A673 (cell line): ENCODE results near the gene ZDHHC22. TPM values are rescaled to one million over a fixed set of nuclear protein-coding genes. Genes with fewer than 3 reads are reported as not detected.

Experiments used
- BruUV-seq: library from RNA; stranded (reverse); fragments of 400-500 nt; replicated peaks from 2 replicates; lab custom pipeline; 2021; lab: Mats Ljungman, UMichigan
- CTCF ChIA-PET: fragments of 300-600 bp; sonication (Branson Sonifier 250); formaldehyde crosslinking; loops from one replicate; lab custom pipeline; 2022; ENCODE audit warnings: antibody characterized with exemption; lab: Charles Lee
- POLR2A ChIA-PET: fragments of 300-600 bp; sonication (Branson Sonifier 250); formaldehyde crosslinking; loops from one replicate; lab custom pipeline; 2022; ENCODE audit warnings: antibody characterized with exemption; ENCODE audit not compliant: low non-redundant PET; lab: Charles Lee
- DNase-seq: peaks from one replicate; pipeline ENCODE4 v3.0.0-alpha.2; 2015; ENCODE audit warnings: low spot score
- H3K27ac ChIP-seq: fragments of 200-600 bp; sonication (generic); 2 replicates; pipeline ENCODE4 v1.5.1; 2016; ENCODE audit warnings: mixed run types, low read depth, mild to moderate bottlenecking, mixed read lengths, antibody characterized with exemption, low read length; ENCODE audit not compliant: poor library complexity, severe bottlenecking
- H3K27me3 ChIP-seq: fragments of 200-600 bp; sonication (generic); replicated peaks from 2 replicates; pipeline ENCODE4 v1.6.1; 2017; ENCODE audit warnings: mixed run types, low read depth, mild to moderate bottlenecking, mixed read lengths, antibody characterized with exemption, low read length; ENCODE audit not compliant: insufficient read depth, poor library complexity
- H3K36me3 ChIP-seq: fragments of 200-600 bp; sonication (generic); 2 replicates; pipeline ENCODE4 v1.6.1; 2016; ENCODE audit warnings: mixed run types, mild to moderate bottlenecking, mixed read lengths, antibody characterized with exemption, low read length; ENCODE audit not compliant: insufficient read depth, poor library complexity, severe bottlenecking
- H3K4me1 ChIP-seq: fragments of 200-600 bp; sonication (generic); 2 replicates; pipeline ENCODE4 v1.6.1; 2017; ENCODE audit warnings: mixed run types, mild to moderate bottlenecking, mixed read lengths, antibody characterized with exemption, low read length; ENCODE audit not compliant: insufficient read depth, poor library complexity, severe bottlenecking
- H3K4me3 ChIP-seq: fragments of 200-600 bp; sonication (generic); 2 replicates; pipeline ENCODE4 v1.5.1; 2016; ENCODE audit warnings: low read depth, mixed run types, mild to moderate bottlenecking, mixed read lengths, low read length; ENCODE audit not compliant: poor library complexity, severe bottlenecking
- H3K9me3 ChIP-seq: fragments of 200-600 bp; sonication (generic); 2 replicates; pipeline ENCODE4 v1.6.1; 2016; ENCODE audit warnings: mixed run types, low read depth, mild to moderate bottlenecking, mixed read lengths, antibody characterized with exemption, low read length; ENCODE audit not compliant: poor library complexity, severe bottlenecking
- EZH2 ChIP-seq: fragments of 200-600 bp; sonication (generic); IDR thresholded peaks from 2 replicates; pipeline ENCODE4 v1.6.1; 2017; ENCODE audit warnings: borderline replicate concordance, low read depth, mild to moderate bottlenecking, mixed read lengths, antibody characterized with exemption, low read length; ENCODE audit not compliant: poor library complexity, severe bottlenecking
- intact Hi-C: fragments of 100-400 bp; cut with micrococcal nuclease; formaldehyde crosslinking; loops from one replicate; pipeline ENCODE4 v1.10.0; 2022; ENCODE audit not compliant: unreplicated experiment
- total RNA-seq: library from RNA; stranded (reverse); gene quantifications from 2 replicates; pipeline ENCODE4 v1.2.3, GENCODE V29; 2021
- TF ChIP-seq, protein P1 (sequence below): fragments of 300-800, 200-600 bp; sonication (generic); conservative IDR thresholded peaks from 2 replicates; pipeline ENCODE4 v1.5.1; 2017; ENCODE audit warnings: low read depth, mild to moderate bottlenecking, antibody characterized with exemption, low read length, moderate library complexity, mixed read lengths

ZDHHC22 gene
- total RNA-seq, 1 experiment from 2014 or later = 0.60 TPM

GRCh38 chr14:77180726-77181602 is 39.4 kb upstream of the ZDHHC22 start:
- no peak for DNase-seq
- Histone ChIP-seq H3K36me3 (no peaks in the 10 kb centered on the region), H3K4me1 (peaks cover 7% of the 10 kb centered on the region), H3K27ac (no peak overlapping the region), H3K4me3 (peak overlapping the region; percentile 49), H3K9me3 (no peaks in the 10 kb centered on the region), H3K27me3 (no peaks in the 10 kb centered on the region)
- intact Hi-C loops = no loop called here
- no peak for TF ChIP-seq EZH2
- TF ChIP-seq, protein P1, sequence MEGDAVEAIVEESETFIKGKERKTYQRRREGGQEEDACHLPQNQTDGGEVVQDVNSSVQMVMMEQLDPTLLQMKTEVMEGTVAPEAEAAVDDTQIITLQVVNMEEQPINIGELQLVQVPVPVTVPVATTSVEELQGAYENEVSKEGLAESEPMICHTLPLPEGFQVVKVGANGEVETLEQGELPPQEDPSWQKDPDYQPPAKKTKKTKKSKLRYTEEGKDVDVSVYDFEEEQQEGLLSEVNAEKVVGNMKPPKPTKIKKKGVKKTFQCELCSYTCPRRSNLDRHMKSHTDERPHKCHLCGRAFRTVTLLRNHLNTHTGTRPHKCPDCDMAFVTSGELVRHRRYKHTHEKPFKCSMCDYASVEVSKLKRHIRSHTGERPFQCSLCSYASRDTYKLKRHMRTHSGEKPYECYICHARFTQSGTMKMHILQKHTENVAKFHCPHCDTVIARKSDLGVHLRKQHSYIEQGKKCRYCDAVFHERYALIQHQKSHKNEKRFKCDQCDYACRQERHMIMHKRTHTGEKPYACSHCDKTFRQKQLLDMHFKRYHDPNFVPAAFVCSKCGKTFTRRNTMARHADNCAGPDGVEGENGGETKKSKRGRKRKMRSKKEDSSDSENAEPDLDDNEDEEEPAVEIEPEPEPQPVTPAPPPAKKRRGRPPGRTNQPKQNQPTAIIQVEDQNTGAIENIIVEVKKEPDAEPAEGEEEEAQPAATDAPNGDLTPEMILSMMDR = no peak
- no TSS peak for BruUV-seq
- POLR2A ChIA-PET = interaction anchor here (0.6 kb wide), 1 partner anchor 69 kb away, joined by 8 read pairs; no protein-coding TSS in a partner anchor
- CTCF ChIA-PET = interaction anchor here (1.1 kb wide), 1 partner anchor 30 kb away, joined by 3 read pairs; no protein-coding TSS in a partner anchor

DNA sequence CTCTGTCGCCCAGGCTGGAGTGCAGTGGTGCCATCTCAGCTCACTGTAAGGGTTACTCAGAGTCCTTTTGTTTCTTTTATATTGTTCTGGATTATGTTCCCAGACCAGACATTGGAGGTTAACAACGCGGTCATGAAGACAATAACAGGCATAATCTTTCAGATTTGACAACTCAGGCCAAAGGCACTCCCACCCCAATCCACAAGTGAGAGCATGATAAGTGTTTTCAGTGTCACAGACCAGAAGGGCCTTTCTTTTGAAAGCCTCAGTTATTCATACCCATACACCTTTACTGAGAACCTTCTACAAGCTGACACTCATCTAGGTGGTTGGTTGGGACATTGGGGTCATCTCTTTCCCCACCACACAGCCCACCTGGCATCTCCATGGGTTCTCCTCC is 37.1 kb upstream of the ZDHHC22 start:
- intact Hi-C loops = no loop called here
- H3K27ac ChIP-seq = no peak overlapping the region

DNA sequence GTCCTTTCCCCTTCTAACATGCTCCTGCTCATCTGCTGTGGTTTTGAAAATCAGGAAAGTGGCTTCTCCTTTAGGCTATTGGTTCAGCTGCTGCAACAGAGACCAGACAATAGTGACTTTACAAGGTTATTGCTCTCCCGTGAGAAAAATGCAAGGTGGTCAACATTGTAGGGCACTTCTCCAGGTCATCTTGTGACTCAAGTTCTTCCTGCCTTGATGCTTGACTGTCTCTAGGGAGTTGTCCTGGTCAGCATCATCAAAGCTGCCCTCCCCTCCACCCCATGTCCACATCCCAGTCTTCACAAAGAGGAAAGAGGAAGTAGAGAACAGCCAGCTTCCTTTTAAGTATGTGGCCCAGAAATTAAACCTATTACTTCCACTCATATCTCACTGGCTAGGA is 36.1 kb upstream of the ZDHHC22 start:
- Histone ChIP-seq H3K36me3 (no peaks in the 10 kb centered on the region), H3K4me1 (peaks cover 7% of the 10 kb centered on the region), H3K27ac (no peak overlapping the region), H3K9me3 (no peaks in the 10 kb centered on the region), H3K4me3 (no peak overlapping the region), H3K27me3 (no peaks in the 10 kb centered on the region)
- intact Hi-C loops = no loop called here
- no TSS peak for BruUV-seq
- no peak for DNase-seq
- POLR2A ChIA-PET = interaction anchor here (0.6 kb wide), 1 partner anchor 25 kb away, joined by 3 read pairs; no protein-coding TSS in a partner anchor
- TF ChIP-seq EZH2 = no peak
- TF ChIP-seq, protein P1 = no peak
- CTCF ChIA-PET = no interaction called here

More for the DNA sequence above, 37.1 kb upstream of the ZDHHC22 start:
- no peak for DNase-seq
- Histone ChIP-seq H3K4me1 (peaks cover 7% of the 10 kb centered on the region), H3K36me3 (no peaks in the 10 kb centered on the region), H3K27me3 (no peaks in the 10 kb centered on the region), H3K9me3 (no peaks in the 10 kb centered on the region), H3K4me3 (no peak overlapping the region)
- ChIA-PET CTCF (no interaction called here), POLR2A (interaction anchor here (0.6 kb wide), 1 partner anchor 26 kb away, joined by 3 read pairs; no protein-coding TSS in a partner anchor)
- BruUV-seq = no TSS peak
- TF ChIP-seq, protein P1 = no peak
- TF ChIP-seq EZH2 = no peak
